NCI-H1048 (cell line): Measurements from ENCODE around the gene TRAPPC3L.

Experiments used
- DNase-seq: peaks from one replicate; lab custom pipeline; 2025; lab: John Stamatoyannopoulos, UW

Gene TRAPPC3L

GRCh38 chr6:116545651-116546050 lies at the start of gene TRAPPC3L:
Gene TRAPPC3L (minus strand): TSS chr6:116545684. CDS start chr6:116545514, 170 bp downstream.
- DNase-seq: no peak

- no peak for DNase-seq
Measured at GRCh38 chr6:116595247-116595646, 49.8 kb upstream of the TRAPPC3L start.

- no peak for DNase-seq
Measured at GRCh38 chr6:116586738-116587137, 41.3 kb upstream of the TRAPPC3L start.

GRCh38 chr6:116586276-116586675 lies 40.8 kb upstream of the TRAPPC3L start:
- no peak for DNase-seq

GRCh38 chr6:116580198-116580597 lies 34.7 kb upstream of the TRAPPC3L start:
- no peak for DNase-seq

GRCh38 chr6:116579143-116579542 lies 33.7 kb upstream of the TRAPPC3L start:
- DNase-seq: no peak

- DNase-seq: no peak
Measured at GRCh38 chr6:116578335-116578734, 32.9 kb upstream of the TRAPPC3L start.

- no peak for DNase-seq
Measured at GRCh38 chr6:116577486-116577885, 32.0 kb upstream of the TRAPPC3L start.

- DNase-seq: no peak
Measured at GRCh38 chr6:116575227-116575626, 29.7 kb upstream of the TRAPPC3L start.

GRCh38 chr6:116572162-116572561 lies 26.7 kb upstream of the TRAPPC3L start:
- DNase-seq: no peak

- DNase-seq: no peak
Measured at GRCh38 chr6:116571683-116572000, 26.2 kb upstream of the TRAPPC3L start.

- DNase-seq: peak; percentile 91
Measured at GRCh38 chr6:116570856-116571682, 25.6 kb upstream of the TRAPPC3L start, which contains the start of gene RWDD1. Gene RWDD1 (plus strand): TSS chr6:116571504. CDS start chr6:116571583, 79 bp downstream.

- no peak for DNase-seq
Measured at GRCh38 chr6:116568821-116569755, 23.6 kb upstream of the TRAPPC3L start.

- no peak for DNase-seq
Measured at GRCh38 chr6:116568111-116568510, 22.6 kb upstream of the TRAPPC3L start.

- no peak for DNase-seq
Measured at GRCh38 chr6:116564921-116565872, 19.7 kb upstream of the TRAPPC3L start.

GRCh38 chr6:116564311-116564710 lies 18.8 kb upstream of the TRAPPC3L start:
- no peak for DNase-seq

- no peak for DNase-seq
Measured at GRCh38 chr6:116563830-116564229, 18.3 kb upstream of the TRAPPC3L start.

GRCh38 chr6:116562614-116563013 lies 17.1 kb upstream of the TRAPPC3L start:
- no peak for DNase-seq

- DNase-seq: no peak
Measured at GRCh38 chr6:116562019-116562403, 16.5 kb upstream of the TRAPPC3L start.

GRCh38 chr6:116561377-116562018 lies 16.0 kb upstream of the TRAPPC3L start:
- peak; percentile 12 for DNase-seq

- no peak for DNase-seq
Measured at GRCh38 chr6:116560130-116560529, 14.6 kb upstream of the TRAPPC3L start.
